SJCRH30 (cell line): Measurements from ENCODE around the gene DENND6B. TPM values are rescaled to one million over a fixed set of nuclear protein-coding genes. Genes with fewer than 3 reads are reported as not detected.

ENCODE experiments used
- DNase-seq, 2 experiments: peaks; one replicate each; pipeline ENCODE4 v3.0.0-alpha.2; 2015 to 2020
- H3K27ac ChIP-seq: fragments of 250-450 bp; sonication (Bioruptor Pico); 2 replicates; pipeline ENCODE4 v1.5.1; 2020; ENCODE audit warnings: mild to moderate bottlenecking, moderate library complexity
- H3K27me3 ChIP-seq: fragments of 250-450 bp; sonication (Bioruptor Pico); 2 replicates; pipeline ENCODE4 v1.5.1; 2020; ENCODE audit warnings: mild to moderate bottlenecking, moderate library complexity
- H3K36me3 ChIP-seq: fragments of 250-450 bp; sonication (Bioruptor Pico); 2 replicates; pipeline ENCODE4 v1.5.1; 2020; ENCODE audit warnings: mild to moderate bottlenecking, moderate library complexity
- H3K4me1 ChIP-seq: fragments of 250-450 bp; sonication (Bioruptor Pico); 2 replicates; pipeline ENCODE4 v1.5.1; 2020; ENCODE audit warnings: mild to moderate bottlenecking, moderate library complexity
- H3K4me3 ChIP-seq: fragments of 250-450 bp; sonication (Bioruptor Pico); 2 replicates; pipeline ENCODE4 v1.5.1; 2020; ENCODE audit warnings: mild to moderate bottlenecking, moderate library complexity
- H3K9me3 ChIP-seq: fragments of 250-450 bp; sonication (Bioruptor Pico); replicated peaks from 2 replicates; pipeline ENCODE4 v1.5.1; 2020; ENCODE audit warnings: mild to moderate bottlenecking, moderate library complexity
- total RNA-seq: library from RNA; depleted of rRNA; stranded (reverse); fragments of >200 nt; shearing (Covaris generic); gene quantifications from 2 replicates; pipeline ENCODE4 v1.2.3, GENCODE V29; 2014

The DENND6B gene
- total RNA-seq, 1 experiment from 2014 or later: 0.18 TPM

- Histone ChIP-seq H3K36me3 (peaks cover 23% of the 10 kb centered on the region), H3K4me1 (peaks cover 25% of the 10 kb centered on the region), H3K27ac (no peak overlapping the region), H3K9me3 (no peaks in the 10 kb centered on the region), H3K4me3 (no peak overlapping the region), H3K27me3 (no peaks in the 10 kb centered on the region)
- DNase-seq: no peak
Measured at GRCh38 chr22:50297510-50298265, 29.1 kb downstream of the DENND6B start.

GRCh38 chr22:50296658-50297490 lies 29.9 kb downstream of the DENND6B start:
- H3K4me3 ChIP-seq: no peak overlapping the region
- no peak overlapping the region for H3K27ac ChIP-seq
- no peak for DNase-seq
- H3K36me3 ChIP-seq: peaks cover 22% of the 10 kb centered on the region
- peaks cover 23% of the 10 kb centered on the region for H3K4me1 ChIP-seq
- H3K9me3 ChIP-seq: no peaks in the 10 kb centered on the region
- no peaks in the 10 kb centered on the region for H3K27me3 ChIP-seq

GRCh38 chr22:50294319-50294656 lies 32.5 kb downstream of the DENND6B start:
- H3K4me1 ChIP-seq: peaks cover 23% of the 10 kb centered on the region

GRCh38 chr22:50293441-50294318 lies 33.1 kb downstream of the DENND6B start:
- peak; percentile 68 to 80 for DNase-seq
- peaks cover 23% of the 10 kb centered on the region for H3K4me1 ChIP-seq
- H3K9me3 ChIP-seq: no peaks in the 10 kb centered on the region
- H3K27ac ChIP-seq: peak overlapping the region; percentile 50
- peak overlapping the region; percentile 33 for H3K4me3 ChIP-seq
- no peaks in the 10 kb centered on the region for H3K27me3 ChIP-seq
- peaks cover 39% of the 10 kb centered on the region for H3K36me3 ChIP-seq

More at GRCh38 chr22:50294319-50294656, 32.5 kb downstream of the DENND6B start:
- Histone ChIP-seq H3K36me3 (peaks cover 33% of the 10 kb centered on the region), H3K27me3 (no peaks in the 10 kb centered on the region), H3K9me3 (no peaks in the 10 kb centered on the region), H3K27ac (peak overlapping the region; percentile 50; the same call in 1 of the 2 replicates), H3K4me3 (no peak overlapping the region)
- DNase-seq: no peak

- Histone ChIP-seq H3K27ac (peak overlapping the region; percentile 50), H3K36me3 (peaks cover 47% of the 10 kb centered on the region), H3K4me3 (peak overlapping the region; percentile 33), H3K27me3 (no peaks in the 10 kb centered on the region), H3K9me3 (no peaks in the 10 kb centered on the region), H3K4me1 (peaks cover 23% of the 10 kb centered on the region)
- DNase-seq: no peak
Measured at GRCh38 chr22:50292643-50293440, 34.0 kb downstream of the DENND6B start.

- Histone ChIP-seq H3K4me1 (peaks cover 23% of the 10 kb centered on the region), H3K27ac (no peak overlapping the region), H3K36me3 (peaks cover 67% of the 10 kb centered on the region)
Measured at GRCh38 chr22:50289942-50290630, 36.7 kb downstream of the DENND6B start.

GRCh38 chr22:50289151-50289941 lies 37.5 kb downstream of the DENND6B start:
- no peaks in the 10 kb centered on the region for H3K9me3 ChIP-seq
- peaks cover 19% of the 10 kb centered on the region for H3K4me1 ChIP-seq
- H3K36me3 ChIP-seq: peaks cover 73% of the 10 kb centered on the region
- no peak overlapping the region for H3K27ac ChIP-seq
- no peak overlapping the region for H3K4me3 ChIP-seq
- DNase-seq: no peak
- H3K27me3 ChIP-seq: no peaks in the 10 kb centered on the region

More at GRCh38 chr22:50289942-50290630, 36.7 kb downstream of the DENND6B start:
- Histone ChIP-seq H3K27me3 (no peaks in the 10 kb centered on the region), H3K9me3 (no peaks in the 10 kb centered on the region), H3K4me3 (no peak overlapping the region)
- DNase-seq: no peak

- DNase-seq: no peak
- Histone ChIP-seq H3K36me3 (peaks cover 85% of the 10 kb centered on the region), H3K27ac (no peak overlapping the region), H3K9me3 (no peaks in the 10 kb centered on the region), H3K27me3 (no peaks in the 10 kb centered on the region), H3K4me1 (peaks cover 4% of the 10 kb centered on the region), H3K4me3 (no peak overlapping the region)
Measured at GRCh38 chr22:50287731-50288130, 39.1 kb downstream of the DENND6B start.

- H3K4me3 ChIP-seq: no peak overlapping the region
- H3K36me3 ChIP-seq: peaks cover 90% of the 10 kb centered on the region
- H3K27me3 ChIP-seq: no peaks in the 10 kb centered on the region
- H3K4me1 ChIP-seq: no peaks in the 10 kb centered on the region
- no peak overlapping the region for H3K27ac ChIP-seq
- no peak for DNase-seq
- no peaks in the 10 kb centered on the region for H3K9me3 ChIP-seq
Measured at GRCh38 chr22:50286701-50287318, 40.0 kb downstream of the DENND6B start.

GRCh38 chr22:50286275-50286674 lies 40.5 kb downstream of the DENND6B start:
- no peak overlapping the region for H3K4me3 ChIP-seq
- no peaks in the 10 kb centered on the region for H3K27me3 ChIP-seq
- no peaks in the 10 kb centered on the region for H3K4me1 ChIP-seq
- H3K36me3 ChIP-seq: peaks cover 90% of the 10 kb centered on the region
- no peak for DNase-seq
- H3K9me3 ChIP-seq: no peaks in the 10 kb centered on the region
- no peak overlapping the region for H3K27ac ChIP-seq

- Histone ChIP-seq H3K27me3 (no peaks in the 10 kb centered on the region), H3K4me3 (no peak overlapping the region), H3K36me3 (peaks cover 90% of the 10 kb centered on the region), H3K4me1 (no peaks in the 10 kb centered on the region), H3K27ac (no peak overlapping the region), H3K9me3 (no peaks in the 10 kb centered on the region)
- no peak for DNase-seq
Measured at GRCh38 chr22:50285568-50286229, 41.1 kb downstream of the DENND6B start.

- no peak for DNase-seq
- Histone ChIP-seq H3K36me3 (peaks cover 86% of the 10 kb centered on the region), H3K4me3 (no peak overlapping the region), H3K27me3 (no peaks in the 10 kb centered on the region), H3K9me3 (no peaks in the 10 kb centered on the region), H3K27ac (no peak overlapping the region), H3K4me1 (no peaks in the 10 kb centered on the region)
Measured at GRCh38 chr22:50284479-50284878, 42.3 kb downstream of the DENND6B start.
